ENCODE data around the gene NEU1. TPM values are rescaled to one million over a fixed set of nuclear protein-coding genes. Genes with fewer than 3 reads are reported as not detected.
A peak's percentile ranks its signal among the peaks of the same experiment; 100 is the strongest.
"Not testable (repeated sequence)": the region's sequence is repeated elsewhere in the genome, so short reads cannot be mapped to it uniquely, and the experiment has no call there.

NEU1 gene
- polyA plus RNA-seq (ENCODE audit: insufficient read length) = 17.7 TPM

GRCh38 chr6:31862344-31863235, at the start of gene NEU1:
TSS of gene NEU1 (minus strand) at chr6:31862821. CDS start at chr6:31862776, 45 bp downstream.
- peak; percentile 100 for DNase-seq

DNA sequence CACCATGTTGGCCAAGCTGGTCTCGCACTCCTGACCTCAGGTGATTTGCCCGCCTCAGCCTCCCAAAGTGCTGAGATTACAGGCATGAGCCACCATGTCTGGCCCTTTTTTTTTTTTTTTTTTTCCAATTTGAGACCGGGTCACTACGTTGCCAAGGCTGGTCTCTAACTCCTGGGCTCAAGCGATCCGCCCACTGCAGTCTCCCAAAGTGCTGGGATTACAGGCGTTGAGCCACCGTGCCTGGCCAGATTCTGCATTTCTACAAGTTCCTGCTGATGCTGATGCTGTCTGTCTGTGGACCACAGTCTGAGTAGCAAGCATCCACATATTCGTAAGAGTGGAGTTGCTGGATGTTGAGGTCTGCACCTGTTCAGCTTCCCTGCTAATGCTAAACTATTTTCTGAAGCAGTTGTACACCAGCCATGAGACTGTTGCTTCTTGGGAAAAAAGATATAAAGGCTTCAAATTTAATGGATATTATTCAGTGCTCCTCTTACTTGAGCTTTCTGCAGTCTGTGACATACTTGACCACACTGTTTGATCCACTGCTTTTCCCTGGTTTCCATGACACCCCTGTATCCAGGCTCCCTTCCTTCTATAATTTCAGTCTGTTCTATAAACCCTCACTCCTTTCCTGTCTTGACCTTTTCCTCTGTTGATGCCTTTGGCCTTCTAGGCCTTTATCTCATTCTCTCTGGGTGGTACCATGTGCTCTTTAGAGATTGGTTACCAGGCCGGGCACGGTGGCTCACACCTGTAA, 49.4 kb upstream of the NEU1 start:
- DNase-seq = no peak

GRCh38 chr6:31909298-31909697, 46.7 kb upstream of the NEU1 start:
- not testable (repeated sequence) for DNase-seq

DNA sequence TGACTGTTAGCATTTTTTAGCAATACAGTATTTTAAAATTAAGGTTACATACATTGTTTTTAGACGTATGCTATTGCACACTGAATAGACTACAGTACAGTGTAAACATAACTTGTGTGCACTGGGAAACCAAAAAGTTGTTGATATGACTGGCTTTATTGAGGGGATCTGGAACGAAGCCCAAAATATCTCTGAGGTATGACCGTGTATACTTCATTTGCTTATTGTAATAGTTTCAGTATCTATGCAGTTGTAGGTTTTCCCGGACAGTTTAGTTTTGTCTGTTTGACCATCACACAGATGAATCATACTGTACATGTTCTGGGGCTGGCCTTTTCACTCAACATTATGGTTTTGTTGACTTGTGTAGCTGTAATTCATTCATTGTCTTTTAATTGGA, 46.2 kb upstream of the NEU1 start:
- no peak for DNase-seq

DNA sequence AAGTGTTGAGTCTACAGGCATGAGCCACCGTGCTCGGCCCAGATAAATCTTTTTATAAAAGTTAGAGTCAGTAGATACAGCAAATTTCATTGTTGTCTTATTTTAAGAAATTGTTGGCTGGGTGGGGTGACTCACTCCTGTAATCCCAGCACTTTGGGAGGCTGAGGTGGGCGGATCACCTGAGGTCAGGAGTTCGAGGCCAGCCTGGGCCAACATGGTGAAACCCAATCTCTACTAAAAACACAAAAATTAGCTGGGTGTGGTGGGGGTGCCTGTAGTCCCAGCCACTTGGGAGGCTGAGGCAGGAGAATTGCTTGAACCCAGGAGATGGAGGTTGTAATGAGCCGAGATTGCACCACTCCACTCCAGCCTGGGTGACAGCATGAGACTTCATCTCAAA, 45.6 kb upstream of the NEU1 start:
- not testable (repeated sequence) for DNase-seq

DNA sequence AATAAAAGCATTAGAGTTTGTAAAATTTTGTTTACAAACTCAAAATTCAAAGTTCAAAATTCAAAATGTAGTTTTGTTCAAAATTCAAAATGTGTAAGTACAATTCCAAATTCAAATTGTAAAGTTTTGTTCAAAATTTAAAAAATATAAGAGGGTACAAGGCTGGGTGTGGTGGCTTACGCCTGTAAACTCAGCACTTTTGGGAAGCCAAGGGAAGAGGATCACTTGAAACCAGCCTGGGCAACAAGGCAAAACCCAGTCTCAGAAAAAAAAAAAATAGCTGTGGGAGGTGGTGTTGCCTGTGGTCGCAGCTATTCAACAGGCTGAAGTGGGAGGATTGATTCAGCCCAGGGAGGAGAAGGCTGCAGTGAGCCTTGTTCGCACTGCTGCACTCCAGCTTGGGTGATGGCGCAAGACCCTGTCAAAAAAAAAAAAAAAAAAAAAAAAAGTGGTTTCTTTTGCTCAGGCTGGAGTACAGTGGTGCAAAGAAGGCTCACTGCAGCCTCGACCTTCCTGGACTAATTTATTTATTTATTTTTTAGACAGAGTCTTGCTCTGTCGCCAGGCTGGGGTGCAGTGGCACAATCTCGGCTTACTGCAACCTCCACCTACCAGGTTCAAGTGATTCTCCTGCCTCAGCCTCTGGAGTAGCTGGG, 44.7 kb upstream of the NEU1 start:
- DNase-seq = no peak

DNA sequence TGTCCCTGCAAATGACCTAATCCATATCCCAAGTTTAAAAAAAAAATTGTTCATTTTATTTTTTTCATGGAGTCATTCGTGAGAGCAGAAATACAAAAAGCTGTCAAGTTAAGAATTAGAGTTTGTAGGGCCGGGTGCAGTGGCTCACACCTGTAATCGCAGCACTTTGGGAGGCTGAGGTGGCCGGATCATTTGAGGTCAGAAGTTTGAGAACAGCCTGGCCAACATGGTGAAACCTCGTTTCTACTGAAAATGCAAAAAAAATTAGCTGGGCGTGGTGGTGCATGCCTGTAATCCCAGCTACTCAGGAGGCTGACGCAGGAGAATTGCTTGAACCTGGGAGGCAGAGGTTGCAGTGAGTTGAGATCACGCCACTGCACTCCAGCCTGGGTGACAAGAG, 44.1 kb upstream of the NEU1 start:
- not testable (repeated sequence) for DNase-seq

DNA sequence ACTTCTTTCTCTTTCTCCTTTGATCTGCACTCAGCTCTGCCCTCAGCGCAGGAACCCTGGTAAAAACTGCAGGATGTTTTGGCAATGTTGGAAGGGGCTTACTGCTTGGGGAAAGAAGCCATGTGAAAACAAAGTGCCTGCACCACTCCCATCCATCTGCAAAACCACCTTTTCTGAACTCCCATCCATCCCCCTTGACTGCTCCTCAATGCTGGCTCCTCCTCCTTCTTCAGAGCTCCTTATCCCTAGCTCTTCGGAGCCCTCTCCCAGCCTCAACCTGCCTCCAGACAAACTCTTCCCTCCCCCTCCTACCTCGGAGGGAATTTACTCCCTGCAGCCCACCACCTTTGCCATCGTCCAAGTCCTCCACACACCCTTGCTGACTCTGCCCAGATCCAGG, 43.5 kb upstream of the NEU1 start:
- DNase-seq = no peak

GRCh38 chr6:31905041-31905440, 42.4 kb upstream of the NEU1 start:
- DNase-seq = no peak

DNA sequence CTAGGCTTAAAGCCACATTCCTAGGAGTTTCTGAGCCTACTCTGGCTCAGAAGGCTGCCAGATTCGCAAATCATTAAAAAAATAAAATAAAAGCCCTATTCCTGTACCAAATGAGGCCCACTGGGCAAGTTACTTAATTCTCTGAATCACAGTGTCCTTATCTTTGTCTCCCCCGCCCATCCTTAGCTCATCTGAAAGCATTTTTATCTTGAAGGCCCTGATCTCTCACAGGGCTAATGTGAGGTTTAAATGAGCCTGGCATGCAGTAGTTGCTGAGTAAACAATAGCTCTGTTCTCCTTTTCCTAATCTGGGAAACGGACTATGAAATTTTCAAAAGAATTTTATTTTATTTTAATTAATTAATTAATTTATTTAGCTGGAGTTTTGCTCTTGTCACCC, 41.3 kb upstream of the NEU1 start:
- DNase-seq = no peak

DNA sequence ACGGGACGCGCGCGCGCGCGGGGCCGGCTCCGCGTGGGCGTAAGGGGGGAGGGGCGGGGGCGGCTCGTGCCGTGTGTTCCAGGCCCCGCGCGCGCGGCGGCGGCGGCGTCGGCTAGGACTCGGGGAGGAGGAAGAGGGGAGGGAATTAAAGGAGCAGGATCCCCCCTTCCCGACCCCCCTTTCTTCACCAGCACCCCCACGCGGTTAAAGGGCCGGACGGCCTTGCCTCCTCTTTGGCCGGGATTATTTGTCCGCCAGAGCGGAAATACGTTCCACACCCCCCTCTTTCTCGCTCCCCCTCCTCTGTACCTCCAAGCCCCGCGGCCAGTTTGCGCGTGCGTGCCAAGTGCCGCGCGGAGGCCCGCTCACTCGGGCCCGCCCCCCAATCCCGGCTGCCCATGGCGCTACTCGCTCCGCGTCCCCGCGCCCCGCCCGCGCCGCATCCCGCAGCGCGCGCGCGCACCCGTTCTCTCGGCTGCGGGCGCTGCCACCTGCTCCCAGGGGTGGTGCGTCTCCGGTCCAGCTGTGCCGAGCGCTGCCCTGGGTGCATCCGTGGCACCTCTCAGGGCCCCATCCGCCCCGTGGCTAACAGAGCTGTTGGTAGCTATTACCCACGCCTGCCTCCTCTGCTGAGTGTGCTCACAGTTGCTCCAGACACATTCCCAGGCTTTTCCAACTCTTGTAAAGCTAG, 39.5 kb upstream of the NEU1 start, which contains the start of gene ZBTB12:
ZBTB12 (minus strand) TSS at position 134 of the 691 bp plus-strand sequence. CDS start 781 bp downstream, outside the sequence.
- DNase-seq = peak; percentile 97

DNA sequence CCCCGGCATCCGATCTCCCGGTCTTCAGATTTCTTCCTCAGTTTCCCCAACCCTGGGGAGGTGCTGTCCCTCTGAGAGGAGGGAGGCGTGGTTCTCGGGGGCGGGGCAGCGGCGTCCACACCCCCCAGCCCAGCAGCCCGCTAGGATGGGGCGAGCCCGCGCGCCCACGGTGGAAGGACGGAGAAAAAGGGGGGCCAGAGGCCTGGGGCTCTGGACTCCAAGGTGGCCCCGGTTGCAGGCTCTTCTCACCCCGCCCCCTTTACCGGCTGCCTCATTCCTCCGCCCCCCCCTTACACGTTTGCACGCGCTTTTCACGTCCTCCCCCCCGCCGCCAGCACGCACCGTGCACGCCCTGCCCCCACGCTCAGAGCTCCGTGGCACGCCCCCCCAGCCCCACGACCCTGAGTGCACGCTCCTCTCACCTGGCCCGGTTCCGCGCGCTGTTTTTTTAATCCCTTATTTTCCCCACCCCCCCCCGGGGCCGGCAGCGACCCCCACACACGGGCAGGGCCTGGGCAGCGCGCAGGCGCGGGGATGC, 38.9 kb upstream of the NEU1 start:
- peak; percentile 58 for DNase-seq

- DNase-seq = no peak
Observed at GRCh38 chr6:31900917-31901414, 38.3 kb upstream of the NEU1 start.

DNA sequence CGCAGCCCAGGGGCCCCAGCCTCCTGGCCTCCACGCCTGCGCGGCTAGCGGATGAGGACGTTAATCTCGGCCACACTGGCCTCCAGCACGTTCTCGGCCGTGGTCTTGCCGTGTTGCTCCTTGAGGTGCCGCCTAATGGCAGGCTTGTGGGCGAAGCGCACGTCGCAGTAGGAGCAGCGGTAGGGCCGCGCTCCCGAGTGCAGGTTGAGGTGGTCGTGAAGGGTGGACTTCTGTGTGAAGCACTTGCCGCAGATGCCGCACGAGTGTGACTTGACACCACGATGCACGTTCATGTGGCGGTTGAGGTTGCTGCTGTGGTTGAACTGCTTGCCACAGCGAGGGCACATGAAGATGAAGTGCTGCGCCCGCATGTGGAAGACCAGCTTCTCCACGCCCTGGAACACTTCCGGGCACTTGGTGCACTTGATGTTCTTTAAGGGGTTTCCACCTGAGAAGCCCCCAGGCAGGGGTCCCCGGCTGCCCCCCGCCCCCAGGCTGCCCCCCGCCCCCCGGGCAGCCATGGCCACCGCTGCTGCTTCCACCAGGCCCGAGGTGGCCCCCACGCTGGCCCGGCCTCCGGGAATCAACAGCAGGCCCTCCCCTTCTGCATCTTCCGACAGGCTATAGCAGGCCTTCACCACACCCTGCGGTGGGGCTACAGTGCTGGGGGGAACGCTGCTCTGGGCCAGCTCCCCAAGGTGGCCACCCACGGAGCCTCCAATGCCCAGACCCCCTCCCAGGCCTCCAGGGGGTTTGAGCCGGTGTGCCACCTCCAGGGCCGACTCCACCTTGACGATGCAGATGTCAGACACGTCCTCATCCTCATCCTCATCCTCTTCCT, 37.5 kb upstream of the NEU1 start:
- DNase-seq = no peak

DNA sequence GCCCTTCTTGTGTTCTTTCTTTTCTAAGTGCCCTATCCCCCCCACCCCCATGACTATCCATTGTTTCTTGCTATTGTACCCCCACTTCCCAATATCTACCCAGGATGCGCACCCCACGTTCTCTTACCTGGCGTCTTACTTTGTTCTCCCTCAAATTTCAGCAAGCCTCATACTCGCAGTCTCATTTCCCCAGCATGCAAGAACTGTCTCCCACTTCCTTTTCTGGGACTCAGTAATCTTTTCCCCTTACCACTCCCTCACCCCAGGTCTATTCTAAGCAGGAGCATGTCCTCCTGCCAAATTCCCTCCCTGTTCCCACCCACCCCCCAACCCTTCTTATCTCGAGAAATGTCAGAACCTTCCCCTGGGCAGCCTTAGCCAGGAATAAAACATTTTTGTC, 36.6 kb upstream of the NEU1 start:
- no peak for DNase-seq

DNA sequence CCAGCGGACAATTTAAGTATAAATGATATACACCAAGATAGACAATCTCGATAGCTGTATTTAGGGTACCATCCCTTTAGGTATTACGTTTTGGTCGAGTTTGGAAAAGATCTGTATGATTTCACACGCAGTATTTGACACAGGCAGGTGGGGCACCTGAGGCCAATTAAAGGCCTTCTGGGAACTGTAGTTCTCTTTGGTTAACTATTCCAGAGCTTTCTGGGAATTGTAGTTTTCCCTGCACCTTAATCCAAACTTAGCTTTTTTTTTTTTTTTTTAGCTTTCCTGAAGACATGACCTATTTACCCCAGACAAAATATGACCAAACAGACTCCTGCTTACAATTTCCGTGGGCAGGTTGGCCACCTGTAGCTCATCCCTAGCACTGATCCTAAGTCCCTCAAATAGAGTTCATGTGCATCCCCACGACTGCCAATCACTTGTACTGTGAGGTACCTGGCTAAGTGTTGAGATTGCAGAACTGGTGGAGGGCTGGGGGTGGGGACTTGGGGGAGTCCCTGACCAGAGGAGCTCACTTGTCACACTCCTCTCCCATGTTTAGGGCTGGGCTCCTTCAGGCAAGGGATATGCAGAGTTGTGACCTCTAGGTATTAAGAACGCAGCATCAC, 35.9 kb upstream of the NEU1 start:
- peak; percentile 38 for DNase-seq

DNA sequence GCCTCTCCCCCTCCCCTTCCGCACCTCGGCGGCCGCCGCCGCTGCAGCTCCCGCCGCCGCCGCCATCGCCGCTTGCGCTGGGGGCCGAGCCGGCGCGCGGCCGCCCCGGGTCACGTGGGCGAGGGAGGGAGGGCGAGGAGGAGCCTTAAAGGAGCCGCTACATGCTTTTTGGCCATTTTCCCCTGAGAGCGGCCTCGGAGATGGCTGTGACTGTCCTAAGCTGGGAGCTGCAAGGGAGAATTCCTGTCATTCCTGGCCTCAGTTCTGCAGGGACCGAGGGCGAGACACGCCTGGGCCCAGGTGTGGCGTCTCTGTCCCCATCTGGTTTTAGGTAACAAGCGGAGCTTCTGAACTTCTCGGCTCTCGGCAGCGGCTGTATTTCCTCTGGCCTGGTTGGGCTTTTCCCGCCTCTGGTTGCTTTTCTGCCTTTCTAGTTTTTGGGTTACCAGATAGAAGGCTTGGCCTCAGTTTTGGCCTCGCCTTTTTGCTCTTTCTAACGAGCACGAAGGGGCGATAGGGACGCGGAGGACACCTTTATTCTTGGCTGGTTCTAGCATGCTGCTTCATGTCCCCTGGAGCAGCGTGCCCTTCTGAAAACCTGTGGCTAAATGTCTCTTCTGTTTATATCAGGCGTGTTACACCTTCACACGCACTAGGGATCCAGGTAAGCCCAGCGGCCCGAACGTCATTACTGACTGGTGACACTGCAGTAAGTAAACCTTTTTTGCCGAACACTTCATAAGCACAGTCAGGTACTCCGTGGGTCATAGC, 35.2 kb upstream of the NEU1 start, which contains the start of gene EHMT2:
EHMT2 (minus strand) TSS at position 87 of the 771 bp plus-strand sequence; CDS start at position 66, 21 bp downstream.
- peak; percentile 92 for DNase-seq

DNA sequence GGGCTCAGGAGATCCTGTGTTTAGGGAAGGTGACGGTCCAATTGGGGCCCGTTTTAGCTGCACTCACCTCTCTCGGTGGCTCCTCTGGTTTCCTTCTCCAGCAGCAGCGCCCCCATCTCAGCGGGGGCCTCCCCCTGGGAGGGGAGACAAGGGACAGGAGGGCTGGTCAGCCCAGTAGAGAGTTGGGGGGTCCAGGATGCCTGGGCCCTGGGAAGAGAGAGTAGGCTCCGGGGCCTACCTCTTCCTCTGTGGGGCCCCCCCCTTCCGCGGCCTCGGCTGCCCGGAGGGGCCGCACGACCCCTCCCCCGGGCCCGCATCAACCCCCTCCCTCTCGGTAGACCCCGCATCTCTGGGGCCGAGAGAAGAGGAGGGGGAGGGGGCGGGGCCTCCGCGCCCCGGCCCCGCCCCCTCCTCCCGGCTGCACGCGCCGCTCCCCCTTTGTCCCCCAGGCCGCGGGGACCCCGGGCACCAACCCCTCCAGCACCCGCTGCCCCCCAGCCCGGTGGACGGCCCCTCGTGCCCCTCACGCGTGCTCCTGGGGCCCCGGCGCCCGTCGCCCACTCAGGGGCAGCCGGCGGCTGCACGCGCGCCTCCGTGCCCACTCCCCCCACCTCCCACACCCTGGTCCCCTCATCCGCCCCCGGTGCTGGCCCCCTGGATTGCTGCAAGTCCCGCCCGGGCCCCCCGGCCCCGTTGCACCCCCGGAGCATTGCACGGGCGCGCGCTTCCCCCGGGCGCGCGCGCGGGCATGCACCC, 34.4 kb upstream of the NEU1 start:
- no peak for DNase-seq

DNA sequence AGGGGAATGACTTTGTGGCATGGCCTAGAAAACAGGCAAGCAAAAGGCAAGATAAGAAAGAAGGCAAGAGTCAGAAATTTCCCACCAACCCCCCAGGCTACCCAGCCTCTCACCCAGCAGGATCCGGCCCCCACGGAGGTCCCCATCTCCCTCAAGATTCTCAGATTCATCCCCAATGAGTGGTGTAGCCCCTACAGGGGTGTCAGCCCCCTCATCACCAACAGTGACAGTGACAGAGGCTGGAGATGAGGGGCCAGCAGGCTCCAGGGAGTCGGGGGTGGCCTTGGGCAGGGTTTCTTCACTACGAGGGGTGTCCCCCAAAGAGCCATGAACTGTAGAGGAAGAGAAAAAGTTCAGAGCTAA, 33.9 kb upstream of the NEU1 start:
- no peak for DNase-seq

Measured in hindlimb muscle (tissue), 1 donor.